Fibroblast of peridontal ligament (primary cell): ENCODE measurements around the gene DSE.

Experiments
- DNase-seq: peaks from one replicate; pipeline ENCODE4 v3.0.0-alpha.2; 2010; ENCODE audit errors: extremely low read depth

The DSE gene

DNA sequence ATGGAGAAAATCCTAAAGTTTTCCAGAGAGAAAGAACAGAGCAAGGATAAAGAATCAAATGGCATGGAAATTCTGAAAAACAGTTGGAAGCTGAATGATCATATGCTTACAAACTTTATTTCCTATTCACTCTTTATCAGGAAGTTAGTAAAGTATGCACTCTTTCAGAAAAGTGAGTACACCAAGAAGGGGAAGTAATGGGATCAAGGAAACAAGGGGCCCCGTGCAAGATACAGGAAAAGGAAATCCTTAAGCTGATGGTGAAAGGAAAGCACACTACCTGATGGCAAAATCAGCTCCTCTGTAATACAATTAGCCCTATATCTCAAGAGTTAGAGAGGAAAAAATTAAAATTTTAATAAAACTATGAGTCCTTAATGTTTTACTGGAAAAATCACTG lies 104.4 kb downstream of the DSE start:
- DNase-seq, result no peak

DNA sequence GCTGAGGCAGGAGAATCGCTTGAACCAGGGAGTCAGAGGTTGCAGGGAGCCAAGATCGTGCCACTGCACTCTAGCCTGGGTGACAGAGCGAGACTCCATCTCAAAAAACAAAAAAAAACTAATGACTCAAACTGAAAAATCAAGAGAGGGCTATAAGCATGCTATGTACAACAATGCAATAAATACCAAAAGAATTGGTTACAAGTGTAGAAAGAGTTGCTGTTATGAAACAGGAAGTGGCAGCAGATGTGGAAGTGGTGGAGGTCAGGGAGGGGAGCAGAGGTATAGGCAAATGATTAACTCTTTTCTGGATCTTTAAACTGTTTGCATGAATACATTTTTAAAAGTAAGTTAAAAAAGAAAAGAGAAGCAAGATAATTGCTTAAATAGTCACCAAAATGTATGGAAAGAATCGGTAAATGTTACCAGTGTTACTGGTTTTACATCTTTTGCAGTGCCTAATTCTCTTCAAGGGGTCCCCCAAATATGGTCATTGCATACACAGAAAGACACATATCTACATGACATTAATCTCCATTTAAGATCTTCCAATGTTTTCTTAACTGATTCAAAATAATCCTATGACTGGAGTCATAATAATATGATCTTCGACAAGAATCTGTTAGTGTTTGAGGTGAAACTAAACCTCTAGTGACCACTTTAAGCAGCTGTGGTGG lies 105.4 kb downstream of the DSE start:
- peak; percentile 18 for DNase-seq

DNA sequence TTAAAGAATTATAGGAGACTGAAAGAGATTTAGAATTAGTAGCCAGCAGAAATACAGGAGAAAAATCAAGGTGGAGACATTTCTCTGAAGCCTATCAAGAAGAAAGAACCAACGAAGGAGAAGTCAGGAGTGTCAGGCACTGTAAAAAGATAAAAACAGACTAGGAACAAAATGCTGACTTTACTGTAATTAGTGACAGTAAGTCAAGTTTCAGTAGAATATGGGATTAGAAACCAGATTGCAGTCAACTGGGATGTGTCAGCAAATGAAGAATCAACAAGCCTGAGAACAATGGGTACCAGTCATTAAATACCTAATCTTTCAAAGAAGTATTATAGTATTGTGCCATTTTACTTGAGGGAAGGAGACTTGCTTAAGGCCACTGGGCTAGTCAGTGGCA lies 112.0 kb downstream of the DSE start:
- no peak for DNase-seq

DNA sequence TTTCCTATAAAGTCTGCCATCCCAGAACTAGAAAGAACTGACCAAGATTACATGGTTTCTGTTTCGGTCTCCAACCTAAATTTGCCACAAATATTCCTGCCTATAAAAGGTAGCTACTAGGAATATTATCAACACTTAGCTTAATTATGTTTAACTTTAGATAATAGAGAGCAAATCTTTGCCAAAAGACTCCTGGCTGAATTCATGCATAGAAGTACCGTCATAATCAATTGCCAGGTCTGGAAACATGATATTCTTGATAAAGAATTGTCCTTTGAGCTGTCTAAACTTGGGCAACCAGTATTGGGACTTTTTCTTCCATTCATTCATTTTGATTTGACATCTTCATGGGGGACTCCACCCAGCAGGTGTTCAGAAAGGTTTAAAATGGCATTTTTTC lies 112.9 kb downstream of the DSE start:
- no peak for DNase-seq

DNA sequence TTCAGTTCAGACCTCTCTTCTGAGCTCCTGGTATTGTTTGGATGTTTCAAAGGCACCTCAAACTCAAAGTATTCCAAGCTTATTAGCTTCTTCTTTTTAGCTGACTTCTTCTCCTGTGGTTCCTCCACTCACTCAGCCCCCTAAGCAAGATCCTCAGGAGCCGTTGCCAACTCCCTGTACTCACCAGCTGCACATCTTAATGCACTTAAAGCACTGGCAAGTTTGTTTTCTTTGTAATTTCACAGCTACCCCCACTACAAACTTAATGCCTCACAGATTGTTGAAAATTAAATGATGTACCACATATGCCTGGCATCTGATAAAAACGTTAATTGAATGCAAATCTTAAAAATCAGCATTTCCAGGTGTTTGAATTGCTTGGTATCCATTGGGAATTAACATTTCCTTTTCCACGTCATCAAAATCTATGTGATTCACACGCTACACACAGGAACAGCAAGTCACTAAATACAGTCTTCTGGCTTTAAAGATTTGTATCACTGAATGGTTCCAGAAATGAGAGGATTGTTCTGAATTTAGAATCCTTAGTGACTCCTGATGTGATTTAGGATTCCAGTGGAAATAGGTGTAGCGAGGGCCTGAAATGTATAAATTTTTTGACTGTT lies 114.9 kb downstream of the DSE start:
- peak; percentile 34 for DNase-seq

DNA sequence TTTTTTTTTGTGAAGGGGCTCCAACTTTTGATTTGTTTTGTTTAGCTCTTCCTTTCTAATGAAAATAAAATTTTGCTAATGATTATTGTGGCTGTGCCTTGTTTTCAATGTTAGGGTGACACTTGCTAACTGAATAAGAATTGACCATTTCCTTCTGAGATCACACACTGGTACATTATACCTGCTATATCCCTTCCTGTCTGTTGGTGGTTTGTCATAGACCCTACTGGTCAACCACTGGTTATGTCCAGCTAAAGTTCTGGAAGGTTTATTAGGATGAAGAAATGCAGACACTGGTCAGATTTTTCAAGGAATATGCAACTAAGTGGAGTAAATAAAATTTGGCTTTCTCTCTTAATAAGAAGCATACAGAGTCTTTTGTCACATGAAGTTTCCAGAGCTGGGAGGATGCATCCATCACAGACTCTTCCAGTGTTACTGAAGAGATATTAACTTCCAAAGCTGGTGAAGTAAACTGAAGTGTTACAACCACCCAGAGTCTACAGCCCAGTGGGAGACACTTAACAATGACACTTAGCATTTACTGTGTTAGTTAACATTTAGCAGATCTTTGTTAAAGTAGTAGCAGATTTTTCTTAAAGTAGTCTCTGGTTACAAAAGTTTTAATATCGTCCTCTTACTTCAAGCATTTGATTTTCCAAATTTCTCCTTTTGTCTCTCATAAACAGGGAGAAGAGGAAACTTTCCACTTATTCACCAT lies 121.0 kb downstream of the DSE start:
- DNase-seq, result no peak

DNA sequence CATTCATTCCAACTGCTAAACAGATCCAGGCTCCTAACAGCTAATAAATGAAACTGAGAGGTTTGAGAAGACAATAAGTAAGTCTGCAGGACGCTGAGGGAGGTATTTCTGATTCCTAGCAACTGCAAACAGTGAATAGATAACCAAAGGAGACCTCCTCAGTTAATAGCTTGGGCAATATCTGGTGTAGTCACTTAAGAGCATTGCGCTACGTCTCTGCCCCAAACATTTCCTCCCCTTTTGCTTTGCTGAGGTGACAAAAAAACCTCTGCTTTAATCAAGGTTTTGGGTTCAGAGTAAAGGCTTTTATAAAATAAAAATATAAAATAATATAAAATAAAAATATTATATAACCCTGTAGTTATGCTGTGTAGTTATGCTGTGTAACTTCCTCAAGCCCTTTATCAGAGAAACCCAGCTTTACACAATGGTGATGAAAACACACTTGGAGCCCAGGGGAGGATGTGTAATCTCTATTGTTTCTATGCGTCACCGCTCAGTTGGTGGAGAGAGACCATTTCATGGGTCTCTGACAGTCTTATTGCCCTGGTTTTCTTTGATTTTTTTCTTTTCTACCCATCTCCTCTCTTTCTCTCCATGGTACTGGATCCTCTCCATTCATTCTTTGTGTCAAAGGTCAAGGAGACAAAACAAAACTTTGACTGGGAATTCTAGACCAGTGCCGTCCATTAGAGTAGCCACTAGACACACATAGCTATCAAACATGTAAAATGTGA lies 121.8 kb downstream of the DSE start:
- no peak for DNase-seq
